Amniotic stem cell (primary cell): ENCODE results near the gene LPCAT2.

ENCODE experiments used
- DNase-seq: peaks from one replicate; lab custom pipeline; 2025; lab: John Stamatoyannopoulos, UW

Gene LPCAT2

DNA sequence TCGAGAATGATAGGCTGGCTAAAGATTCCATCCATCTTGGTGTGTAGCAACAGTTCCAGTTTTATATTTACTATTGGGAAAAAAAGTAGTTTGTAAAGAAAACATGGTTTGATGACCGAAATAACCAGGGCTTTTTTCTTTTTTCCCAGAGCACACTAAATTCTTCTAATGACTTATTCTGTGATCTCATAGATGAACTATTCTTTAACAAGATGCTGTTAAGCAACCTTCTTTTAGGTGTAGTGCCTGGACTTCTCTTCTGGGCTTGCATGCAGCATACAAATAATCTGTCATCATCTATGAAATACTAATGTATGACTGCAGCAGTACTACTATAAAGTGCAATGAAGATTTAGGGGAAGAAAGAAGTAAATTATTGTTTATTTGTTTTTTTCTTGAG lies 46.6 kb downstream of the LPCAT2 start:
- no peak for DNase-seq

DNA sequence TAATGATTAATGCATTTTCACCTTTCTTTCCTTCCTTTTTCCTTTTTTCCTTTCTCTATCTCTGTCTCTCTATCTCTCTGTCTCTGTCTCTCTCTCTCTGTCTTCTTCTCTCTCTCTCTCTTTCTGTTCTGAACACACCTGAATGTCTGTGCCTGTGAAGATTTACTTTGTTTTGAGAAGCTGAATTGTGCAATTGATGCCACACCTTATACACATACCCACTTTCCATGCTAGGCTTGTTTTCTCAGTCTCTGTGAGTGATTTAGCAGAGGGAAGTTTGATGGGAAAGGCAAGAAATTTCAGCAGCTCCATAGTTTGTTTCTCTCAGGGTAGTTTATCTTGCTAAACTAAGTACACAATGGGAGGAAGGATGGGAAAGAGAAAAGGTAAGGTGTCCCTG lies 48.3 kb downstream of the LPCAT2 start:
- DNase-seq, result no peak

DNA sequence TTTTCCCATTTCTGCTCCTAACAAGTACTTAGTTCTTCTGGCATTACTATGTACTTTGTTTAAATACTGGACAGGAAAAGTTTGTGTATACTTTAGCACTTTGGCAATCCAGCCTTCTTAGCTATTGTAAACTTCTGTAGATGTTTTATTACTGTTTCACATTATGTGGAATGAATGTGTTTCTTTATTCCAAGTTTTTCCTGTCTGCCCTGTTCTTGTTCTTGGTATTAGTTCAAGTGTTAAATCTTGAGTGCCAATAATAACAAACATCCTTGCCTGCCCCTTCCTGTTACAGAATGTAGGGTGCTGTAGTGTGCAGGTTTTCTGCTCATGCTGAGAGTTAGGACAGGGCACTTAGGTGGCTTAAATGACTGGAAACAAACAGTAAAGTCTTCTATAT lies 50.4 kb downstream of the LPCAT2 start:
- no peak for DNase-seq

DNA sequence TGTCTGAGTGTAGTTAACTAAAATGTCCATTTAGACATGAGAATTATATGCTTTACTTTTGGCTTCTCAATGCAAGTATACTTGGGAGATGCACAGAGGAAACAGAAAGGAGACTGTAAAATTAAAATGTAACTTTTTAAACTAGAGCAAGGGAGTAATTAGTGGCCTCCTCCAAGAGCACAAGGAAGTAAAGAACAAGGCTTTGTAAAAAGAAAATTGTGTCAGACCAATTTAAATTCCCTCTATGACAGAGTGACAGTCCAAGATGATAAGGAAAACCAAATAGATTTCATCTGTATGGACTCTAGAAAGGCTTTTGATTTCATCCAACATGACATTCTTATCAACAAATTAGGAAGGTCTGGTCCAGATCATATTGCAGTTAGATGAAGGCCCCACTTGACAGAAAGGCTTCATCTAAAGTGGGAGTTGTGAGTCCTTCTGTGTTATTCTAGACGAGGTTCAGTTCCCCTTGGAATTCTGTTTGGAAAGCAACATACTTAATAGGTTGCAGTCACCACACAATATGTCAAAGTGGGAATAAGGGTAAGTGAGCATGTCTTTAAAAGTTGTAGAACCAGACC lies 51.2 kb downstream of the LPCAT2 start:
- DNase-seq, result no peak

DNA sequence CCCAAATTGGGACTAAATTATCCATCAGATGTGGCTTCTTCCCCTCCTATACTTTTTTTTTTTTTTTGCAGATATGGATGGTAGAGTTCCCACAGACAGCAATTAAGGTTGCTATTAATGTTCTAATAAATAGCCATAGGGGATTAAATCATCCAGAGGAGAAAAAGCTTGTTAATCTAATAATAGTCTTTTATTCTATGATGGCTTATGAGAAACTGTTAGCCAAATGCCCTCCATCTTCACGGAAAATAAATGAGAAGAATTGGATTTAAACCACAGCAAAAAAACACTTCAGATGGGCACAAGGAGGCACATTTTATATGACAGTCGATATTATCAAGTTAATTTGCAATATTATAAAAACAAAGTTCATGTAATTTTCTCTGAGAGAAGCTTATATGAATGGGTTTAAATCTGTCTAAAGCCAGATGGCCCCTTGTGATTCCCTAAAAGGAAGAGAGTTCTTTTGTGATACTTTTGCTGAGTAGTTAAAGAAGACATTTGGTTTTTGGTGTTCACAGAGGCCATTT lies 52.5 kb downstream of the LPCAT2 start:
- no peak for DNase-seq

DNA sequence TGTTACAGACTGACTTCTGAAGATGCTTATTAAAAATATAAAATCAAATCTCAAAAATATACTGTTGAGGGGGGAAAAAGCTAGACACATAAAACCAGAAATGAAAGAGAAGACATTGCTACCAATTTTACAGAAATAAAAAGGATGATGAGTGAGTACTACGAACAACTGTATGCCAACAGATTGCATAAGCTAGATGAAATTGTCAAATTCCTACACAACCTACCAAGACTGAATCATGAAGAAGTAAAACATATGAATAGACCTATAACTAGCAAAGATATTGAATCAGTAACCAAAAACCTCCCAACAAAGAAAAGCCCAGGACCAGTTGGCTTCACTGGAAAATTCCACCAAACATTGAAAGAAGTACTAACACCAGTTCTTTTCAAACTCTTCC lies 54.1 kb downstream of the LPCAT2 start:
- DNase-seq, result no peak

DNA sequence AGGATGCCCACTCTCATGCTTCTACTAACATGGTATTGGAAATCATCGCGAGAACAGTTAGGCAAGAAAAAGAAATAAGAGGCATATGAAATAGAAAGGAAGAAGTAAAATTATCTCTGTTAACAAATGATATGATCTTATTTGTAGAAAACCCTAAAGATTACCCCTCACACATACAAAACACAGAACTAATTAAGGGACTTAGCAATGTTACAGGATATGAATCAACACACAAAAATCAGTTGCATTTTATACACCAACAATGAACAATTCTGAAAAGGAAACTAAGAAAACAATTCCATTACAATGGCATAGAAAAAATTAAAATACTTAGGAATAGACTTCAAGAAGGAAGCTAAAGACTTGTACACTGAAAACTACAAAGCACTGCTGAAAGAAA lies 54.9 kb downstream of the LPCAT2 start:
- DNase-seq, result no peak

DNA sequence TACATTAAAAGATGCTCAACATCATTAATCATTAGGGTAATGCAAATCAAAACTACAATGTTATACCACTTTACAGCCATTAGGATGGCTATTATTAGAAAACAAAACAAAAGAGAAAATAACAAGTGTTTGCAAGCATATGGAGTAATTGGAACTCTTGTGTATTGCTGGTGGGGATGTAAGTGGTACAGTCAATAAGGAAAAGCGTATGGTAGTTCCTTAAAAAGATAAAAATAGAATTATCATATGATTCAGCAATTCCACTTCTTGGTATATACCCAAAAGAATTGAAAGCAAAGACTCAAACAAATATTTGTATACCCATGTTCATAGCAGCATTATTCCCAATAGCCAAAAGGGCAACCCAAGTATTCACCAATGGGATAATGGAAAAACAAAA lies 56.2 kb downstream of the LPCAT2 start:
- DNase-seq, result no peak

DNA sequence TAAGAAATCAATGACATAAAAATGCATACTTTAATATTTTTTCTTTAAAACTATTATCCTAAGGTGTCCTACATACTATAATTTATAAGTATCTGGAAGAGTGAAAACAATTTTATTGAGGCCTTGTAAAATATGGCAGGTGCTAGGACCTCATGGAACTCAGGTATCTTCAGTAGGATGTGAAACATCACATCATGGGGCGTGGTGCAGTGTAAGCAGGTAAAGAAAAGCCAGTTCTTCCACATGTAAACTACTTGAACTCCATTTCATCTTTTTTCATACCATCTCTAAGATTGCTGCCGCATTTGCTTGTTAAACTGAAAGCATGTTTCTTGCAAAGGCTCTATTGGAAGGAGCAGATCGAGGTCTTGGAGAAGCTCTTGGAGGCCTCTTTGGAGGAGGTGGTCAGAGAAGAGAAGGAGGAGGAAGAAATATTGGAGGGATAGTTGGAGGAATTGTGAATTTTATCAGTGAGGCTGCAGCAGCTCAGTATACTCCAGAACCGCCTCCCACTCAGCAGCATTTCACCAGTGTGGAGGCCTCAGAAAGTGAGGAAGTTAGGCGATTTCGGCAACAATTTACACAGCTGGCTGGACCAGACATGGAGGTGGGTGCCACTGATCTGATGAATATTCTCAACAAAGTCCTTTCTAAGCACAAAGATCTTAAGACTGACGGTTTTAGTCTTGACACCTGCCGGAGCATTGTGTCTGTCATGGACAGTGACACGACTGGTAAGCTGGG lies 57.7 kb downstream of the LPCAT2 start, which contains the start of gene CAPNS2:
TSS of gene CAPNS2 (plus strand) at position 253 of the 744 bp plus-strand sequence. CDS start at position 326, 73 bp downstream.
- no peak for DNase-seq

DNA sequence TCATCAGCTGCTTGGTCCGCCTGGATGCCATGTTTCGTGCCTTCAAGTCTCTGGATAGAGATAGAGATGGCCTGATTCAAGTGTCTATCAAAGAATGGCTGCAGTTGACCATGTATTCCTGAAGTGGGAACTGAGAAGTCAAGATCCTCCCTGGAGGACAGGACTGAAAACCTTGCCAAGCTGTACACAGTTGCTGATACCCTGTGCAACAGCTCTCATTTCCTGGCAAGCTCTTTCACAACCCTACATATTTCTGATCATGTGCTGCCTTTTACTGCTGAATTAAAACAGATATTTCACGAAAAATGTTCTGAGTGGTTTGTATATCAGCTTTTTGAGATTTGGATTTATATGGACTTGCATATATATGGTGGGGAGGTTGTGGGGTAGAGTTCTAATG lies 58.5 kb downstream of the LPCAT2 start:
- no peak for DNase-seq

DNA sequence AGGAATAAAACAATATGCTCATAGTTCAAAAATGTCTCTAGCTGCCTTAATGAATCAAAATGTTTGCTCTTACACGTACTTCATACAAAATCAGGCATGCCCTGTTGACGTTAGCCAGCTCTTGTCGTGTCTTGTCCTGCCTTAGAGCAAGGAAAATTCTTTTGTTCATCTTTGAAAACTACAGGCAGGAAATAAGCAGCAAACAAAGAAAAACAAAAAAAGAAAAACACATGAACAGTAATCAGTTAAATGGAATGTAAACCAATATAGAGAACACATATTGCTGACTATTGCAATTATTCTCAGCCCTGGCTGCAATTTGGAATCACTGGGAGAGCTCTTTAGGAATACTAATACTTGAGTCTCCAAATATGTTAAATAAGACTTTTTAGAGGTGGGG lies 59.3 kb downstream of the LPCAT2 start:
- DNase-seq, result no peak

DNA sequence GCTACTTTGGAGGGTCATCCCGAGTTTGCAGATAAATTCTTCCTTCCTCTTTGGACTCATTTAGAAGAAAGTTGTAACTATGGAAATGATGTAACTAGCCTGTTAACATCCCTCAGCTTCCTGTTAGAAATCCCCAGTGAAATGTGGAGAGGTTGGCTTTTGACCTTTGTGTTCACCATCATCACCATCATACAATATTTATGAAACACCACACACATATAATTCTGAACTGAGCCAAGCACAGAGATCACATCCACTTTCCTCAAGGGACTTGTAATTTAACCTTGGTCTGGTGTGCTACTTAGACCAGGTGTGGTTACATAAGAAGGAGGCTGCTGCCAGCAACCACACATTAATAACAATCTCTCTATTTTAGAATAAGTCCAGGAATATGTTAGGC lies 60.2 kb downstream of the LPCAT2 start:
- no peak for DNase-seq

DNA sequence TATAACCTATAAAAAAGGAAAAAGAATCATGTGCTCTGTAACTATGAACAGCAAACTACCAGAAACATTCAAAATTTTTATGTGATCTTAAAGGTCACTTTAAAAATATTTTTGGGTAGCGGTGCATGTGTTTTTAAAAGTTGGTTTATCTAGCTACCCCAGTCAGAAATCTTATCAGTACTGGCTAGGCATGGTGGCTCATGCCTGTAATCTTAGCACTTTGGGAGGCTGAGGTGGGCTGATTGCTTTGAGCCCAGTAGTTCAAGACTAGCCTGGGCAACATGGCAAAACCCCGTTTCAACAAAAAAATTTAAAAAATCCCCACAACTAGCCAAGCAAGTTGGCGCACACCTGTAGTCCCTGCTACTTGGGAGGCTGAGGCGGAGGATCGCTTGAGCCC lies 61.3 kb downstream of the LPCAT2 start:
- no peak for DNase-seq

DNA sequence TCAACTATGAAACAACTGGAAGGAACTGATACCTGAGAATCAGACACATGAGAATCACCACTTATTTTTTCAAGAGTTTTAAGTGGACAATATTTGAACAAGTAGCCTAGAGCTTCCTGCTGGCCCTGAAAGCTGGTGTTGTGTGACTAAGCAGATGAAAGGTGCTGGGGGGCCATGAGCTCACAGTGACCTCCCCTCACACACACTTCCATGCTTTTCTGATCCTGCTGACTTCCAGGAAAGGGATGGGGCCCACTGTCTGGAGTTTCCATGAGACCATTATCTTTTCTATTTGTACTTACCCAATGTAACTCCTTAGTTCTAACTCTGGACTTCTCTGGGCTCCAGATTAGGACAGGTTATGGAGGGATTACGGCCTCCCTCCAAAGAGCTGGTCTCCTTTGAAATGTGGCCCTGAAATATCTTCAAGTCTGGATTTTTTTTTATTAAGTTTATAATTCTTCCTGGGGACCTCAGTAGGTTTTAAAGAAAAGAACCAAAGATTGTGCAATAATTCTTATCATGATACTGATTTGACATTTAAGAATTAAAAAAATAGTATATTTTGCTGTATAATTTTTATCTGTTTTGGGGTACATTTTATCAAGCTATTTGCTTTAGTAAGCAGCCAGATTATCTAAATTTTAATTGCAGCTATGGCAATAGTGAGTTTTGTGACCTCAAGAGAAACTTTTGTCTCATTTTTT lies 62.5 kb downstream of the LPCAT2 start:
- DNase-seq, result no peak

DNA sequence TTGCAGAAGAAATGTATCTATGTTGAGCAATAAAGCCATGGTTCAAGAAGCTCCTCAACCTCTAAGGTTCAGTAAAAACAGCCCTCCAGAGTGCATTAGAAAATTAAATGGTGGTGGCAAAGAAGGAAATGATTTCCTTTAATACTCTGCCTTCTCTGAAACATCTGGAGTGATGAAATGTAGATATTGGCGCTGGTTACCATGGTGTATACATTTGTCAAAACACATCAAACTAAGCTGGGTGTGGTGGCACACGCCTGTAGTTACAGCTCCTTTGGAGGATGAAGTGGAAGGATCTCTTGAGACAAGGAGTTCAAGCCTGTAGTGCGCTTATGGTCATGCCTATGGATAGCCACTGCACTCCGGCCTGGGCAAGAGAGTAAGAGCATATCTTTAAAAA lies 63.6 kb downstream of the LPCAT2 start:
- no peak for DNase-seq

DNA sequence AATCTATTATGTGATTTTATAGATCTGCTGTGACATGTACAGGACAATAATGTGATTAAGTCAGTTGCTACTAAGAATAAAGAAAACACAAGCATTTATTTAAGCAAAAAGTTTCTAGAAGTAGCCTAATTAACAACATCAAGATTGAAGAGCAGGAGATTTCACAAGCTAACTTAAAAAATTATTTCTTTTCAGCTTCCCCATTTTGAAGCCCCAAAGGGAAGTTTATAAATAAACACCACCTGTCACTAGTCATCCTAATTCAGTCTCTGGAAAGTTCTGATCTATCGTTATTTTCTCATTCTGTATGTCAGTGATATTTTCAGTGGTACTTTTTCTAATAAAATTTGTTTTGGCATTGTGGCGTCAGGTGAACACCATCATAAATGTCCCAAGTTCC lies 65.9 kb downstream of the LPCAT2 start:
- no peak for DNase-seq

DNA sequence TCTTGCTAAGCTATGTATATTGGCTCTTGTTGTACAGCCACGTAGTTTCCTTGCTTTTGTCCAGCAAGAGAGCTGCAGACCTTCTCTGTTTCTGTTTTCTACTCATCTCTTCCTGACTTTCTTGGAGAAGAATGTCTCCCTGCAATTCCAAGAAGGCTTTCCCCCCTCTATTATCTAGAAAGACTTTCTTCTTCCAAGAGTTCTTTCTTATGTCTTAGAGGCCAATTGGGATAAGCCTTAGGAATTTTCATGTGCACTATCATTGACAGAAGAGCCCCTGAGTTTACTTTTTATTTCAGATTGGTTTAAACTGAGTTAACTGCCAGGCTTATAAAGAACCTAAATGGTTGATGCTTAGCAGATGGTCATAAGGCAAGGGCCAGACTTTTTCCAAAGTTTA lies 66.6 kb downstream of the LPCAT2 start:
- DNase-seq, result no peak

DNA sequence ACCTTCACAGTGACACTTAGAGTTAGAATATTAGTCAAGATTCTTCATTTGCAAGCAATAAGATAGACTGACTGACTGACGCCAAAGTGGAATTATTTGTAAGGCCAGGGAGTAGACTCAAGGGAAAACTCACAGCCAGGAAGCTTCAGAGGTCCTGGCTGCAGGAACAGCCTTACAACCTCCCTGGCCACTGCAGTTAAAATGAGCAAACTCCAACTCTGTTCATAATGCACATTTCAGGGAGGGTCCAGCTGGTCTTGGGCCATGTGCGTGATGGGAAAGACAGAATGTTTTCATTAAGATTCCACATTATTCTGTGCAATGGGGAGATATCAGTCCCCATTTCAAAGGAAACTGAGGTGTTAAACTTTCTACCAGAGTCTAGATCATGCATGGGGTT lies 67.5 kb downstream of the LPCAT2 start:
- DNase-seq, result no peak

DNA sequence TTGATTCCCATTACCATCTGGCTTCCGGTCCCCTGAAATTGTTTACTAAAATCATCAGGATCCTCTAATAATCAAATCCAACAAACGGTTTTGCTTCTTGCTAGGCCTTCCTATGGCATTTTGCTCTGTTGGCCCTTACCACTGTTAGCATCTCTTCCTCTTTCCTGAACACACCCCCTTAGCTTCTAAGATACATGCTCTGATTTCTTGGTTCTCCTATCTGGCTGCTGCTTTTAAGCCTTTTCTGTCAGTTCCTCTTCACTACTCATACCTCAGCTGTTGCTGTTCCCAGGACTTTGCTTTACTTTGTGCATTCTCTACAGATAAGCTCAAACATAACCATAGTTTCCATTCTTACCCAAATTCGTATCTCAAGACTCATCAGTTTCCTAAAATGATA lies 69.0 kb downstream of the LPCAT2 start:
- no peak for DNase-seq

DNA sequence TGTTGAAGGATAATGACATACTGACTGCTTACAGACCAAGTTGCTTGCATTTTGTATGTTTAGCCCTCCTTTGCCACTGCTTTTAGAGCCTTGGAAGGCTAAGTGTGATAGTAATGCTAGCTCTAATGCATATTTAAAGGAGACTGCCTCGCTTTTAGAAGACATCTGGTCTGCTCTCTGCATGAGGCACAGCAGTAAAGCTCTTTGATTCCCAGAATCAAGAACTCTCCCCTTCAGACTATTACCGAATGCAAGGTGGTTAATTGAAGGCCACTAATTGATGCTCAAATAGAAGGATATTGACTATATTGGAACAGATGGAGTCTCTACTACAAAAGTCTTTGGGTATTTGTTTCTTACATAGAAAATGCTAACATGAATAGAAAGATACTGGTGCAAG lies 76.8 kb downstream of the LPCAT2 start:
- no peak for DNase-seq

DNA sequence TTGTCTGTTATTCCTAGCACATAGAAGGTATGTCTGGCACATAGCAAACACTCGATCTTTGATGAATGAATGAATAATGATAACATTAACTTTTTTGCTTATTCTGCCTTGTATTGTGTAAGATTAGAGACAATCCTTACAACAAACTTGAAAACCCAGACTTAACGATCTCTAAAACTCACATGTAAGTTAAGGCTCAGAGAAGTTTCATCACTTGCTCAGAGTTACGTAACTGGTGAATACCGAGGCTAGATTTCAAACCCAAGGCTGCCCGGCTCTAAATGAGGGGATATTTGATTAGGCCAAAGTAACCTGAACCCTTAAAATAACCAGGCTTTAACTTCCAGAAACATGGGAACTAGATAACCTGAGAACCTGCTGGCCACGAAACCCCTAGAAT lies 79.9 kb downstream of the LPCAT2 start:
- DNase-seq, result no peak

DNA sequence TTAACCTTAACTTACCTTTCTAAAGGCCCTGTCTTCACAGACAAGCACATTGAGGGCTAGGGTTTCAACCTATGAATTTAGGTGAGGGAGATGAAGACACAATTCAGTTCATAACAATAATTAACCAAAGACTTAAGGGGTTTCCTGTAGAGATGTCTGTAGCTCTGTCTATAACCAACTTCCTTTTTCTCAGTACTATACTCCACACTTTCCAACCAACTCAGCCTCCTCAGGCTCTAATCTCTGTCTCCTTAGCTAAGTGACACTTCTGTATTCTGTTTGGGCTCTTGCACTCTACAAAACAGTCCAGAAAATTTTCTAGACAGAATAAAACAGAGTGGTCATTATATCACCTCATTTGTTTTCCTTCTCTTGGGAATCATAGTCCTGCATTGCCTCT lies 83.4 kb downstream of the LPCAT2 start:
- DNase-seq, result no peak

DNA sequence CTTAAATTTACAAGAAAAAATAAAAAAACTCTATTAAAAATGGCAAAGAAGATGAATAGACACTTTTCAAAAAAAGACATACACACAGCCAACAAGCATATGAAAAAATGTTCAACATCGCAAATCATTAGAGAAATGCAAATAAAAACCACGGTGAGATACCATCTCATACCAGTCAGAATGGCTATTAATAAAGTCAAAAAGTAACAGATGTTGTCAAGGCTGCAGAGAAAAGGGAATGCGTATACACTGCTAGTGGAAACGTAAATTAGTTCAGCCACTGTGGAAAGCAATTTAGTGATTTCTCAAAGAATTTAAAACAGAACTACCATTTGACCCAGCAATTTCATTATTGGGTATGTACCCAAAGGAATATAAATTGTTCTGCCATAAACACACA lies 89.1 kb downstream of the LPCAT2 start:
- no peak for DNase-seq
